Loucy (cell line): Measurements from ENCODE around the gene KRT74.

Source experiments
- H2AFZ ChIP-seq: fragments of 200-600 bp; sonication (generic); 2 replicates; pipeline ENCODE4 v1.6.0; 2016; ENCODE audit warnings: antibody characterized with exemption, mild to moderate bottlenecking, low read length, moderate library complexity
- H3F3A ChIP-seq: fragments of 200-600 bp; 2 replicates; pipeline ENCODE4 v1.6.0; 2016; ENCODE audit warnings: antibody characterized with exemption, low read depth, mild to moderate bottlenecking
- H3K27me3 ChIP-seq: fragments of 200-600 bp; sonication (generic); 2 replicates; pipeline ENCODE4 v1.6.1; 2014; ENCODE audit warnings: low read length, mild to moderate bottlenecking; ENCODE audit not compliant: insufficient read depth, poor library complexity, severe bottlenecking
- H3K36me3 ChIP-seq: fragments of 200-600 bp; sonication (generic); 2 replicates; pipeline ENCODE4 v1.6.1; 2016; ENCODE audit warnings: low read length; ENCODE audit not compliant: insufficient read depth
- H3K4me1 ChIP-seq: fragments of 200-600 bp; sonication (generic); 2 replicates; pipeline ENCODE4 v1.5.1; 2014; ENCODE audit warnings: low read length, mild to moderate bottlenecking; ENCODE audit not compliant: insufficient read depth, poor library complexity, severe bottlenecking
- H3K4me2 ChIP-seq: fragments of 200-600 bp; sonication (generic); 2 replicates; pipeline ENCODE4 v1.6.0; 2014; ENCODE audit warnings: antibody characterized with exemption, low read length, low read depth, mild to moderate bottlenecking; ENCODE audit not compliant: poor library complexity, severe bottlenecking
- H3K4me3 ChIP-seq: fragments of 200-600 bp; sonication (generic); 2 replicates; pipeline ENCODE4 v1.5.1; 2014; ENCODE audit warnings: low read length, mild to moderate bottlenecking, mixed read lengths; ENCODE audit not compliant: poor library complexity, severe bottlenecking
- H3K79me2 ChIP-seq: fragments of 200-600 bp; sonication (generic); 2 replicates; pipeline ENCODE4 v1.6.1; 2014; ENCODE audit warnings: low read length; ENCODE audit not compliant: insufficient read depth
- H3K9ac ChIP-seq: fragments of 200-600 bp; sonication (generic); 2 replicates; pipeline ENCODE4 v1.6.0; 2014; ENCODE audit warnings: mild to moderate bottlenecking, low read depth, low read length, moderate library complexity; ENCODE audit not compliant: poor library complexity, severe bottlenecking
- H3K9me2 ChIP-seq: fragments of 200-600 bp; sonication (generic); replicated peaks from 2 replicates; pipeline ENCODE4 v1.6.1; 2016; ENCODE audit warnings: low read depth, low read length, mixed read lengths
- H3K9me3 ChIP-seq: fragments of 200-600 bp; sonication (generic); 2 replicates; pipeline ENCODE4 v1.6.1; 2014; ENCODE audit warnings: mild to moderate bottlenecking, antibody characterized with exemption, low read length, low read depth; ENCODE audit not compliant: insufficient read depth
- H4K20me1 ChIP-seq: fragments of 200-600 bp; sonication (generic); 2 replicates; pipeline ENCODE4 v1.6.0; 2014; ENCODE audit warnings: antibody characterized with exemption, low read length, mild to moderate bottlenecking; ENCODE audit not compliant: insufficient read depth, poor library complexity, severe bottlenecking
- EZH2phosphoT487 ChIP-seq: fragments of 200-600 bp; IDR thresholded peaks from 2 replicates; pipeline ENCODE4 v1.6.1; 2018; ENCODE audit warnings: antibody characterized with exemption, mild to moderate bottlenecking, moderate library complexity, borderline replicate concordance
- TF ChIP-seq, protein P1 (sequence below): fragments of 200-600 bp; sonication (generic); conservative IDR thresholded peaks from 2 replicates; pipeline ENCODE4 v1.5.1; 2014; ENCODE audit warnings: mild to moderate bottlenecking, antibody characterized with exemption, low read length

Gene KRT74

DNA sequence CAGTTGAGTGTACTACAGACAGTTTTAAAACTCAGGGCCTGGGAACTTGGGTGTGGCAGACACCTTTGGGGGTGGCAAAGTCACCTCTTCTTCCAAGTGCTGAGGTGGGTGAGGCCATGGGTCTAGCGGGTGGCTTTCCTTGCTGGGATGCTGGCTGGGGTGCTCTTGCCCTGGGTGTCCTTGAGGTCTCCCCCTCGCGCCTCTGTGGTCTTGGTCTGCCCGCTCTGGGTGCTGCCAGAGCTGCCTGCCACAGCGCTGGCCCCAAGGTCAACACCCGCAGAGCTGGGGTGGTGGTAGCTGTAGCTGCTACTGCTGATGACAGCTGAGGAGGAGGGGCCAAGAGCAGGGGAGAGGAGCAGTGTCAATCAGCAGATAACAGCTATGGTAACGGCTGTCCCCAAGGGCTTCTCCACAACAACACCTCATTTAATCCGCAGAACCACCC is 6.8 kb downstream of the KRT74 start:
- H3K4me2 ChIP-seq, result no peak overlapping the region
- no peaks in the 10 kb centered on the region for H3K9me3 ChIP-seq
- H2AFZ ChIP-seq, result no peak overlapping the region
- H3K4me3 ChIP-seq, result no peak overlapping the region
- no peaks in the 10 kb centered on the region for H3K36me3 ChIP-seq
- no peaks in the 10 kb centered on the region for H3K27me3 ChIP-seq
- TF ChIP-seq EZH2phosphoT487, result no peak
- TF ChIP-seq, protein P1, sequence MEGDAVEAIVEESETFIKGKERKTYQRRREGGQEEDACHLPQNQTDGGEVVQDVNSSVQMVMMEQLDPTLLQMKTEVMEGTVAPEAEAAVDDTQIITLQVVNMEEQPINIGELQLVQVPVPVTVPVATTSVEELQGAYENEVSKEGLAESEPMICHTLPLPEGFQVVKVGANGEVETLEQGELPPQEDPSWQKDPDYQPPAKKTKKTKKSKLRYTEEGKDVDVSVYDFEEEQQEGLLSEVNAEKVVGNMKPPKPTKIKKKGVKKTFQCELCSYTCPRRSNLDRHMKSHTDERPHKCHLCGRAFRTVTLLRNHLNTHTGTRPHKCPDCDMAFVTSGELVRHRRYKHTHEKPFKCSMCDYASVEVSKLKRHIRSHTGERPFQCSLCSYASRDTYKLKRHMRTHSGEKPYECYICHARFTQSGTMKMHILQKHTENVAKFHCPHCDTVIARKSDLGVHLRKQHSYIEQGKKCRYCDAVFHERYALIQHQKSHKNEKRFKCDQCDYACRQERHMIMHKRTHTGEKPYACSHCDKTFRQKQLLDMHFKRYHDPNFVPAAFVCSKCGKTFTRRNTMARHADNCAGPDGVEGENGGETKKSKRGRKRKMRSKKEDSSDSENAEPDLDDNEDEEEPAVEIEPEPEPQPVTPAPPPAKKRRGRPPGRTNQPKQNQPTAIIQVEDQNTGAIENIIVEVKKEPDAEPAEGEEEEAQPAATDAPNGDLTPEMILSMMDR, result no peak
- no peaks in the 10 kb centered on the region for H3K79me2 ChIP-seq
- no peaks in the 10 kb centered on the region for H3F3A ChIP-seq
- H3K9me2 ChIP-seq, result no peaks in the 10 kb centered on the region
- H3K9ac ChIP-seq, result no peak overlapping the region
- no peaks in the 10 kb centered on the region for H4K20me1 ChIP-seq
- H3K4me1 ChIP-seq, result no peaks in the 10 kb centered on the region

DNA sequence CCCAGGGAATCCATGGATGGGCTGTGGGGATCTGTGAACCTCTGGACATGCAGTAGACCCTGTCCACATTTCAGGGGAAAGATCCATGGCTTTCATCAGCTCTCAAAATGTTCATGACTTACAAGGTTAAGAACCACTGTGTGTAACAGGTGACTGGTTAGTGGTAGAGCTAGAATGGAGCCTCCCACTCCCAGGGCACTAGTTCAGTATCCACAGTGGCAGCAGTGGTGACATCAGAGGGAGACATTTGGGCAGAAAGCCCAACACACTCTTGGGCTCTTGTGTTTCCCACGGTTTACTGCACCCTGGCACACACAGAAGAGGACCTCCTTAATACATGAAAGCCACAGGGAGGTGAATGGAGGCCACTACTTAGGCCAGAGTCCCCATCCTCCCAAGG is 9.1 kb downstream of the KRT74 start:
- no peak overlapping the region for H2AFZ ChIP-seq
- TF ChIP-seq, protein P1, result no peak
- no peak for TF ChIP-seq EZH2phosphoT487
- no peak overlapping the region for H3K4me2 ChIP-seq
- H4K20me1 ChIP-seq, result no peaks in the 10 kb centered on the region
- no peak overlapping the region for H3K4me3 ChIP-seq
- H3K79me2 ChIP-seq, result no peaks in the 10 kb centered on the region
- no peaks in the 10 kb centered on the region for H3K9me2 ChIP-seq
- no peak overlapping the region for H3K9ac ChIP-seq
- H3K4me1 ChIP-seq, result no peaks in the 10 kb centered on the region
- H3F3A ChIP-seq, result no peaks in the 10 kb centered on the region
- H3K9me3 ChIP-seq, result no peaks in the 10 kb centered on the region
- H3K36me3 ChIP-seq, result no peaks in the 10 kb centered on the region
- no peaks in the 10 kb centered on the region for H3K27me3 ChIP-seq

DNA sequence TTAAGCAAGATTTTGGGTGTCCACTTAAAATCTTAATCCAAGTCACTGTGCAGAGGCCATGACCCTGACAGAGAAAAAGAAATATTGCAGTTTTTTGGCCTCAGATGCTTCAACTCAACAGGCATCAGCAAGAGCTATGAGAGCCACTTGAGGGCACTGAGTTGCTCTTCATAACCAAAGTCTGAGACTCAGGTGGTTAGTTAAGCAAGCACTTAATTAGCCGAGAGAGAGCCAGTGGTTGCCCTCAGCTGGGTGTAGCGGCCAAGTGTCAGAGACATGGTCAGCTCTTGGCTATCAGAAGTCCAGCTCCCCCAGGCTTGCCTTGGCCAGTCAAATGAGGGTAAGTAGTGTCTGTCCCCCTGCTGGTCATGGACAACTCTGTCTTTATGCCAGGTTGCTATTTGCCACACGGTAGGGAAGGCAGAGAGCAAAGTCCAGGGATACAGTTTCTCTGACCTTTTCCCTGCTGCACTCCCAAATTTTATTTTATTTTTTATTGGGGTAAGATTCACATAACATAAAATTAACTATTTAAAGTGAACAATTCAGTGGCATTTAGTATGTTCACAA is 11.7 kb downstream of the KRT74 start:
- no peaks in the 10 kb centered on the region for H3K9me3 ChIP-seq
- H3F3A ChIP-seq, result no peaks in the 10 kb centered on the region
- H3K79me2 ChIP-seq, result no peaks in the 10 kb centered on the region
- H3K27me3 ChIP-seq, result no peaks in the 10 kb centered on the region
- TF ChIP-seq, protein P1, result peak; percentile 51
- no peak for TF ChIP-seq EZH2phosphoT487
- H3K4me1 ChIP-seq, result no peaks in the 10 kb centered on the region
- H3K9ac ChIP-seq, result no peak overlapping the region
- no peaks in the 10 kb centered on the region for H3K36me3 ChIP-seq
- H2AFZ ChIP-seq, result no peak overlapping the region
- no peak overlapping the region for H3K4me2 ChIP-seq
- H4K20me1 ChIP-seq, result no peaks in the 10 kb centered on the region
- no peaks in the 10 kb centered on the region for H3K9me2 ChIP-seq
- H3K4me3 ChIP-seq, result no peak overlapping the region
